ENCODE data around the gene AP5S1. TPM values are rescaled to one million over a fixed set of nuclear protein-coding genes. Genes with fewer than 3 reads are reported as not detected.

The AP5S1 gene
- total RNA-seq, 1 experiment from 2014 or later = 3.9 TPM

GRCh38 chr20:3876000-3876399 is 55.7 kb downstream of the AP5S1 start:
- no peak for DNase-seq
- H2AFZ ChIP-seq (ENCODE audit: low read length) = no peak overlapping the region
- no peaks in the 10 kb centered on the region for H4K20me1 ChIP-seq (ENCODE audit: control insufficient read depth, insufficient read depth, insufficient read length)
- Mint-ChIP-seq H3K36me3 (ENCODE audit: insufficient read depth in 1 of 3, low read depth in 3 of 3) (peaks cover 3 to 22% (median 20%) of the 10 kb centered on the region in 3 experiments; a peak in 6 of 7 replicates), H3K4me1 (peaks cover 5% of the 10 kb centered on the region in 2 experiments; a peak in 3 of 4 replicates), H3K4me3 (no peak overlapping the region), H3K27ac (no peak overlapping the region), H3K27me3 (ENCODE audit: low read depth) (peaks cover 1% of the 10 kb centered on the region; the same call in 1 of the 2 replicates), H3K9me3 (no peaks in the 10 kb centered on the region)
- no peak overlapping the region for H3K27ac ChIP-seq (ENCODE audit: insufficient read length, low read depth, low read length)
- H3K79me1 ChIP-seq (ENCODE audit: insufficient read depth, low read depth, low read length, poor library complexity, severe bottlenecking) = no peaks in the 10 kb centered on the region
- H2BK15ac ChIP-seq (ENCODE audit: low read depth, low read length) = no peak overlapping the region
- H3K23ac ChIP-seq (ENCODE audit: insufficient read length, low read depth, low read length) = no peak overlapping the region
- no peak overlapping the region for H2BK20ac ChIP-seq (ENCODE audit: low read depth, low read length, poor library complexity, severe bottlenecking)
- no peak overlapping the region for H4K8ac ChIP-seq (replicated peaks; ENCODE audit: insufficient read length, low read depth, low read length)
- no peak overlapping the region for H3K9ac ChIP-seq (ENCODE audit: extremely low read depth, insufficient read length, low read length)
- H3T11ph ChIP-seq (ENCODE audit: low read length) = no peak overlapping the region
- H3K27me3 ChIP-seq (ENCODE audit: insufficient read depth, low read length) = no peaks in the 10 kb centered on the region
- no peak overlapping the region for H3K14ac ChIP-seq (ENCODE audit: insufficient read depth, low read length)
- no peak overlapping the region for H2AK5ac ChIP-seq (ENCODE audit: insufficient read length, low read length)
- H3K4me2 ChIP-seq (ENCODE audit: insufficient read depth, insufficient read length, low read length) = no peak overlapping the region
- H3K4ac ChIP-seq (ENCODE audit: low read depth, low read length) = no peak overlapping the region
- H3K23me2 ChIP-seq (ENCODE audit: insufficient read length, low read depth, low read length, poor library complexity, severe bottlenecking) = no peaks in the 10 kb centered on the region
- no peak overlapping the region for H2BK5ac ChIP-seq (ENCODE audit: insufficient read length, low read length)
- H2BK12ac ChIP-seq (ENCODE audit: insufficient read length, low read depth, low read length) = no peak overlapping the region
- no peak overlapping the region for H3K56ac ChIP-seq (ENCODE audit: insufficient read length, low read depth, low read length)
- H3K18ac ChIP-seq (ENCODE audit: insufficient read length, low read depth, low read length) = no peak overlapping the region
- WGBS (ENCODE audit: extremely low coverage, insufficient read length, low lambda C conversion rate) = no CpG with 5 or more reads among the region's 1 CpG
- H2BK120ac ChIP-seq (ENCODE audit: low read depth, low read length, poor library complexity, severe bottlenecking) = no peak overlapping the region
- no peaks in the 10 kb centered on the region; the same call in 1 of the 2 replicates for H3K4me1 ChIP-seq (ENCODE audit: insufficient read depth, low read length)
- no peak for TF ChIP-seq CTCF (conservative IDR thresholded peaks at IDR 0.05)
- H4K5ac ChIP-seq (ENCODE audit: insufficient read length, low read depth, low read length) = no peak overlapping the region
- no peaks in the 10 kb centered on the region for H3K9me3 ChIP-seq (ENCODE audit: control insufficient read depth, low read depth, low read length)
- no peaks in the 10 kb centered on the region for H3K79me2 ChIP-seq (ENCODE audit: insufficient read depth, low read length)
- H4K91ac ChIP-seq (ENCODE audit: insufficient read length, low read depth, low read length) = no peak overlapping the region
